SIG-M5 (cell line): ENCODE measurements around the gene DHRSX.
"Not testable (repeated sequence)": the region's sequence is repeated elsewhere in the genome, so short reads cannot be mapped to it uniquely, and the experiment has no call there.

Experiments used
- DNase-seq: peaks from one replicate; lab custom pipeline; 2025; lab: John Stamatoyannopoulos, UW

DHRSX gene

GRCh38 chrX:2500803-2501558, at the start of gene DHRSX, which contains the start of gene ZBED1:
Gene DHRSX, minus strand, starts transcription at chrX:2500976. Its CDS starts 51 bp downstream, at chrX:2500925.
Gene ZBED1, minus strand, starts transcription at chrX:2500976. Its CDS starts 10,257 bp downstream, at chrX:2490719.
- no peak for DNase-seq

- no peak for DNase-seq
Measured at GRCh38 chrX:2549876-2550275, 49.1 kb upstream of the DHRSX start.

GRCh38 chrX:2548711-2549423, 48.1 kb upstream of the DHRSX start:
- DNase-seq, result no peak

- DNase-seq, result no peak
Measured at GRCh38 chrX:2547736-2548135, 47.0 kb upstream of the DHRSX start.

- DNase-seq, result no peak
Measured at GRCh38 chrX:2546496-2546895, 45.7 kb upstream of the DHRSX start.

GRCh38 chrX:2545144-2545543, 44.4 kb upstream of the DHRSX start:
- no peak for DNase-seq

GRCh38 chrX:2542826-2543521, 42.2 kb upstream of the DHRSX start:
- no peak for DNase-seq

- no peak for DNase-seq
Measured at GRCh38 chrX:2541603-2542002, 40.8 kb upstream of the DHRSX start.

- no peak for DNase-seq
Measured at GRCh38 chrX:2540426-2540947, 39.7 kb upstream of the DHRSX start.

- no peak for DNase-seq
Measured at GRCh38 chrX:2539586-2539985, 38.8 kb upstream of the DHRSX start.

GRCh38 chrX:2538031-2538757, 37.4 kb upstream of the DHRSX start:
- no peak for DNase-seq

GRCh38 chrX:2536974-2537373, 36.2 kb upstream of the DHRSX start:
- DNase-seq, result no peak

- DNase-seq, result no peak
Measured at GRCh38 chrX:2536141-2536540, 35.4 kb upstream of the DHRSX start.

- not testable (repeated sequence) for DNase-seq
Measured at GRCh38 chrX:2534261-2535021, 33.7 kb upstream of the DHRSX start.

GRCh38 chrX:2533424-2533823, 32.6 kb upstream of the DHRSX start:
- DNase-seq, result no peak

GRCh38 chrX:2526390-2526789, 25.6 kb upstream of the DHRSX start:
- DNase-seq, result no peak

GRCh38 chrX:2523911-2524310, 23.1 kb upstream of the DHRSX start:
- DNase-seq, result no peak

GRCh38 chrX:2521927-2522386, 21.2 kb upstream of the DHRSX start:
- DNase-seq, result no peak

- DNase-seq, result no peak
Measured at GRCh38 chrX:2521092-2521926, 20.5 kb upstream of the DHRSX start.

- DNase-seq, result no peak
Measured at GRCh38 chrX:2520539-2520938, 19.8 kb upstream of the DHRSX start.
